CD4-positive, CD25-positive, alpha-beta regulatory T cell (primary cell): ENCODE data around the gene TGFB2. TPM values are rescaled to one million over a fixed set of nuclear protein-coding genes. Genes with fewer than 3 reads are reported as not detected.

ENCODE experiments used
- ATAC-seq, 2 donors: fragments of 150-1000 bp; cut with Tn5 transposase; one replicate each; pipeline ENCODE4 v1.10.0; 2021; ENCODE audit warnings: low read depth in 2 of 2, moderate number of reproducible peaks in 2 of 2, moderate library complexity in 1 of 2
- DNase-seq, 3 donors: peaks; one replicate each; pipeline versions ENCODE4 v3.0.0 to v3.0.0-alpha.2; 2012 to 2022; ENCODE audit warnings: mixed read lengths in 1 of 3
- H3K27ac ChIP-seq: one replicate; pipeline ENCODE4 v1.7.0; 2013; ENCODE audit warnings: mild to moderate bottlenecking, low read length; ENCODE audit not compliant: insufficient read depth, poor library complexity, severe bottlenecking
- H3K27me3 ChIP-seq: one replicate; pipeline ENCODE4 v1.7.0; 2013; ENCODE audit warnings: low read length; ENCODE audit not compliant: control insufficient read depth, insufficient read depth
- H3K36me3 ChIP-seq: one replicate; pipeline ENCODE4 v1.7.0; 2013; ENCODE audit warnings: mild to moderate bottlenecking, low read length, moderate library complexity; ENCODE audit not compliant: control insufficient read depth, insufficient read depth
- H3K4me1 ChIP-seq: 2 replicates; pipeline ENCODE4 v1.7.0; 2013; ENCODE audit warnings: mild to moderate bottlenecking, low read length; ENCODE audit not compliant: insufficient read depth, control insufficient read depth, poor library complexity, severe bottlenecking
- H3K4me3 ChIP-seq: one replicate; pipeline ENCODE4 v1.7.0; 2013; ENCODE audit warnings: low read depth, mild to moderate bottlenecking, low read length, moderate library complexity
- H3K9me3 ChIP-seq, 2 experiments: 1 replicate in 1 of 2; 2 replicates in 1 of 2; pipeline ENCODE4 v1.7.0; 2013; ENCODE audit warnings: low read length in 2 of 2, mild to moderate bottlenecking in 1 of 2, moderate library complexity in 1 of 2; ENCODE audit not compliant: control insufficient read depth in 2 of 2
- H3K27ac Mint-ChIP-seq, 3 donors: one replicate each; pipeline ENCODE4 v1.8.0; 2020 to 2022; ENCODE audit warnings: mild to moderate bottlenecking in 3 of 3, mixed read lengths in 3 of 3, moderate library complexity in 2 of 3
- H3K27me3 Mint-ChIP-seq: one replicate; pipeline ENCODE4 v1.8.0; 2022; ENCODE audit warnings: mild to moderate bottlenecking, mixed read lengths
- H3K36me3 Mint-ChIP-seq: one replicate; pipeline ENCODE4 v1.8.0; 2020; ENCODE audit warnings: mixed read lengths
- H3K4me1 Mint-ChIP-seq, 4 donors: one replicate each; pipeline ENCODE4 v1.8.0; 2020 to 2022; ENCODE audit warnings: mixed read lengths in 4 of 4, mild to moderate bottlenecking in 1 of 4
- H3K4me3 Mint-ChIP-seq, 4 donors: one replicate each; pipeline ENCODE4 v1.8.0; 2020 to 2022; ENCODE audit warnings: mild to moderate bottlenecking in 4 of 4, mixed read lengths in 4 of 4, moderate library complexity in 3 of 4
- H3K9me3 Mint-ChIP-seq, 7 donors: one replicate each; pipeline ENCODE4 v1.8.0; 2020 to 2022; ENCODE audit warnings: mixed read lengths in 7 of 7, mild to moderate bottlenecking in 3 of 7, moderate library complexity in 2 of 7
- polyA plus RNA-seq, 4 donors: library from polyadenylated mRNA; unstranded; fragments of 300-500 nt; fragmentation: Illumina TruSeq; gene quantifications; one replicate each; pipeline ENCODE4 v1.2.3, GENCODE V29; 2021
- total RNA-seq: library from RNA; stranded (reverse); gene quantifications from one replicate; pipeline ENCODE4 v1.2.3, GENCODE V29; 2022

The TGFB2 gene
- total and polyA plus RNA-seq, 5 donors from 2014 or later, result not detected

DNA sequence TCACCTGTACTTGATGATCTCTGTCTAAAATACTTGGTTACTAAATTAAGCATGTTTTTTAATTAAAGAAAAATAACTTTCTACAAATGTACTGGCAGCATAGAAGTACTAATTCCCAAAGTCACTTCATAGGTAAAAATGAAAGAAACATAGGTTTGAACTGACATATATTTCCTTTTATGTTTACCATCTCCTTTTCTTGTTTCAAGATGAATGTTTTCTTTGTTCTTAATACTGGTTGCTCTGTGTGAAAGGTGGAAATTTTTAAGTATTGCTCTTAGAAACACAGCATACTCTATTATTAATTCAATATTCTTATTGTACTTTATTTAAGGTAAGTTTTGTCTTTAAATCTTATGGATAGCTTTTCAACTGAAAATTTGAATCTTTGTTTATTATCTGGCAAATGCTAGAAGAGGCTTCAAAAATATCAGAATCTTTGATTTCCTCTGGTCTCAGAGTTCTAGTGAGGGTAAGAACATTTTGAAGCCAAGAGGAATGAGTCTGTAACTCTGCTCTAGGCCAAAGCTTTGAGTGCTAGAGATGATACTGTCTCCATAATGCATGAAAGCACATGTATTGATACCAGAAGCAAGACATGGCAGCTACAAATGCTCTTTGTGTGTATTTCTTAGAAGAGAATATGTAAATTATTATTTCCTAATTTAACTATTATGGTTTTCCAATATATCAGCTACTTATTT lies 41.8 kb upstream of the TGFB2 start:
- Histone ChIP-seq H3K27ac (no peak overlapping the region), H3K4me1 (peaks cover 4% of the 10 kb centered on the region), H3K4me3 (no peak overlapping the region), H3K27me3 (no peaks in the 10 kb centered on the region), H3K9me3 (no peaks in the 10 kb centered on the region), H3K36me3 (peaks cover 30% of the 10 kb centered on the region)
- DNase-seq, result no peak
- Mint-ChIP-seq H3K27ac (no peak overlapping the region), H3K9me3 (no peaks in the 10 kb centered on the region), H3K36me3 (peaks cover 19% of the 10 kb centered on the region), H3K27me3 (no peaks in the 10 kb centered on the region), H3K4me3 (no peak overlapping the region), H3K4me1 (peaks cover 0 to 24% (median 12%) of the 10 kb centered on the region in 4 donors)
- ATAC-seq, result no peak

DNA sequence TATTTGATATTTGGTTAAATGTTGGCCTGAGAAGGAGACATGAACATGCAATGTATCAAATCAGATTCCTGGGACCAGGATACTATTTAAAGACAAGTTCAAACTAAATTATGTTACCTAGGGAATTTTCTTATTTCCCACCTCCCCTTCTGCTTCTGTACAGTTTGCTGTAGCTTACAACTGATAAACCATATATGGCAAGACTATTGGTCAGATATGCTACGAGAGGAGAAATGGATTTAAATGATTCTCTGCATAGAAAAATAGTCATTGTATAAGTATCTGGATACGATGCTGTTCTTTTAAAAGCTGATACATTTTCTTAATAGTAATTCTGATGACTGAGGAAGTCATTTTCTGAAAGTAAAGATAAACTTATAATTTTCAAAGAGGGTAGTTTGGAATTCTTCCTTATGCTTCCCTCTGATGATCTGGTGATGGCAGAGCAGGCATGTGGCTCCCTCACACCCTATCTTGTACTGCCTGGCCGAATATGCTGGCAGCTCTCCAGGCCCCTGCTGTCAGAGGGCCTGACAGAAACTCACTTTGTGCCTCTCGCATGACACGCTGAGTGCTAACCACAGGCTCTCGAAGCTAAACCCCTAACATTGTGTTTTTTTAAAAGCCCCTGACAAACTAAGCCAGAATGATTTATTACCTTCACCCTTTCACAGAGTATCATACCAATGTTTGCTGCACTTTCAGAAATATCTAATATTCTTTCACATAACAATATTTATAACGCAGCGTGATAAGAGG lies 40.7 kb upstream of the TGFB2 start:
- H3K27me3 Mint-ChIP-seq, result no peaks in the 10 kb centered on the region
- Histone ChIP-seq H3K36me3 (peaks cover 37% of the 10 kb centered on the region), H3K9me3 (no peaks in the 10 kb centered on the region), H3K27me3 (no peaks in the 10 kb centered on the region), H3K4me1 (peaks cover 4% of the 10 kb centered on the region), H3K27ac (no peak overlapping the region), H3K4me3 (no peak overlapping the region)
- H3K27ac Mint-ChIP-seq, result no peak overlapping the region
- DNase-seq (no peak), ATAC-seq (no peak)
- H3K36me3 Mint-ChIP-seq, result peaks cover 26% of the 10 kb centered on the region
- H3K4me1 Mint-ChIP-seq, result peaks cover 0 to 15% (median 5%) of the 10 kb centered on the region in 4 donors
- no peak overlapping the region for H3K4me3 Mint-ChIP-seq
- H3K9me3 Mint-ChIP-seq, result no peaks in the 10 kb centered on the region

DNA sequence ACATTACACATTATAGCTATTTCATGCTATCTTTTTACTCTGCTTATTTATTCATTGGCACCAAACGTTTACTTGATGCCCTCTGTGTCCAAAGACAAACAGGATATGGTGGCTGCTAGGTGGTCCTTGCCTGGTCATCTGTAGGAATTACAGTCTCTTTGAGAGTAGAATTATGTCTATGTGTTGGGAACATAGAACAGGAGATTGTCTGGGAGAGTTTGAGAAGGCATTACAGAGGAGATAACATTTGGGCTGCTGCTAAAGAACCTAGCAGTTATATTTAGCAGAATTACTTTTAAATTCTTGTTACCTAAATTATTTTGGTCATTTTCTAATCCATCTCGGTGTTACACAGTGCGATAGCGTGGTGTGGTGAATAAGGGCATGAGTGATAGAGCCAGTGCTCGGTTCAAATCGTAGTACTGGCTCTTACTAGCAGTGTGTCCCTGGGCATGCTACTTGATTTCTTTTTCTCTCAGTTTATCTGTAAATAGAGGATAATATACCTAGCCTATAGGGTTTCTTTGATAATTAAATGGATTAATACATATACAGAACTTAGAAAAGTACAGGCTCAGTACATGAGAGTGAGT lies 39.6 kb upstream of the TGFB2 start:
- Histone ChIP-seq H3K4me1 (peaks cover 4% of the 10 kb centered on the region), H3K36me3 (peaks cover 37% of the 10 kb centered on the region), H3K27me3 (no peaks in the 10 kb centered on the region), H3K9me3 (no peaks in the 10 kb centered on the region), H3K27ac (no peak overlapping the region), H3K4me3 (no peak overlapping the region)
- H3K4me1 Mint-ChIP-seq, result peaks cover 0 to 10% (median 3%) of the 10 kb centered on the region in 4 donors
- no peak overlapping the region for H3K4me3 Mint-ChIP-seq
- H3K9me3 Mint-ChIP-seq, result no peaks in the 10 kb centered on the region
- no peak overlapping the region for H3K27ac Mint-ChIP-seq
- ATAC-seq, result no peak
- no peak for DNase-seq
- peaks cover 33% of the 10 kb centered on the region for H3K36me3 Mint-ChIP-seq
- no peaks in the 10 kb centered on the region for H3K27me3 Mint-ChIP-seq

DNA sequence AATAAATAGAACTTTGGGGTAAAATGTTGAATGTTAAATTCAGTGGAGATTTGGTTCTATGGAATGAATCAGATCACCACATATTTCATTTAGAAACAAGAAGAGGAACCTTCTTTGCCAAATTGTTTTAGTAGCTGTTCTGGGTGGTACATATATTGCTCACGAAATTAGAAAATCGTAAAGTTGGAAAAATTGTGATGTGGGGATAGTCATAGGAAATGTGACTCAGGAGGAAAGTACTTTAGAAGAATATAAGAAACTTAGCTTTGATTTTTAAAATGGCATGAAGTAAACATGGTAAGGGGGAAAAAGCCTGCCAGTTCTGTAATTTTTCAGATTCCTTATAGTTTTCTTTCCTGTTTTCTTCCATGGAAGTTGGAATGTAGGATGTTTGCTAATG lies 32.6 kb upstream of the TGFB2 start:
- no peak for ATAC-seq
- peaks cover 35% of the 10 kb centered on the region for H3K36me3 Mint-ChIP-seq
- DNase-seq, result no peak
- no peaks in the 10 kb centered on the region for H3K4me1 ChIP-seq
- no peak overlapping the region for H3K27ac ChIP-seq
- H3K4me1 Mint-ChIP-seq, result peaks cover 0 to 5% (median 2%) of the 10 kb centered on the region in 4 donors
- no peak overlapping the region for H3K4me3 ChIP-seq
- H3K27me3 ChIP-seq, result no peaks in the 10 kb centered on the region
- H3K9me3 ChIP-seq, result no peaks in the 10 kb centered on the region
- H3K9me3 Mint-ChIP-seq, result no peaks in the 10 kb centered on the region
- no peaks in the 10 kb centered on the region for H3K27me3 Mint-ChIP-seq
- no peak overlapping the region for H3K27ac Mint-ChIP-seq
- H3K4me3 Mint-ChIP-seq, result no peak overlapping the region
- peaks cover 20% of the 10 kb centered on the region for H3K36me3 ChIP-seq

DNA sequence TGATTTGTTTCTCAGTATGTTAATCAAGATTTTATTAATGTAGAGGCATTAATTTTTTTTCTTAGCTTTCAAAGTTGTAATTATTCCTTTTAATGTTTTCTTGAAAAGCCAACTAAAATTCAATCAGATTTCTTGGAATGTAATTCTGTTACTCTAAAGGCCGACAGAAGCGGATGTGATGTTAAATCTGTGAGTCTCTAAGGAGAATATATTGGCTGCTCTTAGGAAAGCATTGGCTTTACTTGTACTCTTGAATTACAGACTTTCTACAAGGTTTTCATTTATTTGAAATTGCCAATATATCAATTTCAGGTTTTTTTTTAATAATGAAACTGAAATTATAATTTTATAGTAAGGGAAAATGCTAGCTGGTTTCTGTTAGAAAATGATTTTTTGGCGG lies 30.8 kb upstream of the TGFB2 start:
- no peaks in the 10 kb centered on the region for H3K27me3 Mint-ChIP-seq

DNA sequence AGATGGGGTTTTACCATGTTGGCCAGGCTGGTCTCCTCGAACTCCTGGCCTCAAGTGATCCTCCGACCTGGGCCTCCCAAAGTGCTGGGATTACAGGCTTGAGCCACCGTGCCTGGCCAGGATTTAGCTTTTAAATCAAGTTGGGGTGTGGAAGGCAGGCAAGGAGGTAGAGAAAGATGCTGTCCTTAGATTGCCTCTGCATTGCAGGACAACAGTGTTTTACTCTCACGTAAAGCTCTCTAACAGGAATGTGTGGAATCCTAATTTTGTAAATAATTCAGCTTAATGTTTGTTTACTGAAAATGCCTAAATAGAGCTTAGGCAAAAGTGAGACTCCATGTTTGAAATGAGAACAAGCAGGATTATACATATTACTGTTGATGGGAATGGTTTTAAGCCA lies 29.5 kb upstream of the TGFB2 start:
- H3K9me3 Mint-ChIP-seq, result peaks cover 0 to 4% (median 0%) of the 10 kb centered on the region in 7 donors
- H3K27me3 ChIP-seq, result no peaks in the 10 kb centered on the region
- no peaks in the 10 kb centered on the region for H3K9me3 ChIP-seq
- no peak overlapping the region for H3K4me3 ChIP-seq
- no peak for ATAC-seq
- H3K4me1 ChIP-seq, result no peaks in the 10 kb centered on the region
- H3K27ac Mint-ChIP-seq, result no peak overlapping the region
- H3K36me3 ChIP-seq, result peaks cover 10% of the 10 kb centered on the region
- no peak overlapping the region for H3K27ac ChIP-seq
- H3K4me1 Mint-ChIP-seq, result peaks cover 0 to 5% (median 2%) of the 10 kb centered on the region in 4 donors
- no peaks in the 10 kb centered on the region for H3K27me3 Mint-ChIP-seq
- DNase-seq, result no peak
- H3K4me3 Mint-ChIP-seq, result no peak overlapping the region
- H3K36me3 Mint-ChIP-seq, result peaks cover 34% of the 10 kb centered on the region

More for the DNA sequence above, 30.8 kb upstream of the TGFB2 start:
- Histone ChIP-seq H3K4me3 (no peak overlapping the region), H3K27me3 (no peaks in the 10 kb centered on the region), H3K36me3 (peaks cover 10% of the 10 kb centered on the region), H3K4me1 (no peaks in the 10 kb centered on the region), H3K27ac (no peak overlapping the region), H3K9me3 (no peaks in the 10 kb centered on the region)
- Mint-ChIP-seq H3K4me1 (peaks cover 0 to 5% (median 2%) of the 10 kb centered on the region in 4 donors), H3K9me3 (no peaks in the 10 kb centered on the region), H3K36me3 (peaks cover 37% of the 10 kb centered on the region), H3K27ac (no peak overlapping the region), H3K4me3 (no peak overlapping the region)
- DNase-seq (no peak), ATAC-seq (no peak)

DNA sequence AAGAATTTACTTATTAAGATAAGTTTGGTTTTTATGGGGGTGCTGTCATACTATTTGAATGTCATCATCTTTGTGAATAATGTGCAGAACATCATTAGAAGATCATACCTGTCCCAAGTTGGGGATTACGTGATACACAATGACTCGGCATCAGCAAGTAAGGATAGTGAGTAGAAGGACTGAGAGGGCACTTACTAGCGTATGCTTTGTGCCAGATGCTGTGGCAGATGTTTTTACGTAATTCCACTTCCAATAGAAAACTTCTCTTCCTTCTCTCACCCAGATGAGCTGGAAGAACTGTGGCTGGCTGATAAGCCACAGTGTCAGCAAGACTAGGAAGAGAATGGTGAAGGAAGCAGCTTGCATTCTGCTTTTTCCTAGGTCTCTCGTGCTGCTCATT lies 28.1 kb upstream of the TGFB2 start:
- peaks cover 0 to 4% (median 0%) of the 10 kb centered on the region in 7 donors for H3K9me3 Mint-ChIP-seq
- H3K27ac Mint-ChIP-seq, result peak overlapping the region in 1 of 3 donors; percentile 69
- no peak for DNase-seq

More for the DNA sequence above, 28.1 kb upstream of the TGFB2 start:
- no peaks in the 10 kb centered on the region for H3K4me1 ChIP-seq
- H3K36me3 ChIP-seq, result peaks cover 4% of the 10 kb centered on the region
- H3K4me1 Mint-ChIP-seq, result peaks cover 0 to 5% (median 2%) of the 10 kb centered on the region in 4 donors
- no peak overlapping the region for H3K4me3 Mint-ChIP-seq
- H3K27me3 Mint-ChIP-seq, result no peaks in the 10 kb centered on the region
- no peak overlapping the region for H3K27ac ChIP-seq
- no peak for ATAC-seq
- H3K9me3 ChIP-seq, result no peaks in the 10 kb centered on the region
- peaks cover 34% of the 10 kb centered on the region for H3K36me3 Mint-ChIP-seq
- H3K27me3 ChIP-seq, result no peaks in the 10 kb centered on the region
- H3K4me3 ChIP-seq, result no peak overlapping the region
